HepG2 (cell line): ENCODE data around the gene CRKL. TPM values are rescaled to one million over a fixed set of nuclear protein-coding genes. Genes with fewer than 3 reads are reported as not detected.

Experiments used
- ATF3 ChIP-seq: sonication (generic); formaldehyde crosslinking; IDR thresholded peaks from 2 replicates; pipeline ENCODE4 v1.4.0; 2020; ENCODE audit warnings: missing genetic modification reagents
- CBFB ChIP-seq: sonication (generic); formaldehyde crosslinking; IDR thresholded peaks from 2 replicates; pipeline ENCODE4 v1.4.0; 2020; ENCODE audit warnings: missing genetic modification reagents
- NFAT5 ChIP-seq: sonication (generic); formaldehyde crosslinking; IDR thresholded peaks from 2 replicates; pipeline ENCODE4 v1.4.0; 2020; ENCODE audit warnings: missing genetic modification reagents
- NFKB2 ChIP-seq: sonication (generic); formaldehyde crosslinking; IDR thresholded peaks from 2 replicates; pipeline ENCODE4 v1.4.0; 2020; ENCODE audit warnings: missing genetic modification reagents, borderline replicate concordance
- NRL ChIP-seq: sonication (generic); formaldehyde crosslinking; IDR thresholded peaks from 2 replicates; pipeline ENCODE4 v1.5.0; 2020; ENCODE audit warnings: missing genetic modification reagents, mild to moderate bottlenecking, moderate library complexity, borderline replicate concordance
- RFX1 ChIP-seq: fragments of 450-650 bp; IDR thresholded peaks from 2 replicates; pipeline ENCODE4 v1.6.1; 2017
- ZKSCAN5 ChIP-seq: sonication (generic); formaldehyde crosslinking; IDR thresholded peaks from 2 replicates; pipeline ENCODE4 v1.5.1; 2020; ENCODE audit warnings: mild to moderate bottlenecking, missing genetic modification reagents
- ZNF3 ChIP-seq: IDR thresholded peaks from 2 replicates; pipeline ENCODE4 v1.7.0; 2017; ENCODE audit warnings: inconsistent platforms
- polyA plus RNA-seq, 8 experiments: library from polyadenylated mRNA; depleted of rRNA in 3 of 8; stranded (reverse) in 7 of 8; unstranded in 1 of 8; fragments of >200 nt; fragmentation: Illumina TruSeq in 4 of 8; extraction: Trizol in 4 of 8; gene quantifications; 2 replicates each; pipeline versions ENCODE4 v1.2.1 to v1.2.3, GENCODE V29; 2011 to 2016; ENCODE audit warnings: low read depth in 4 of 8, missing spikeins in 1 of 8, mixed read lengths in 1 of 8; ENCODE audit not compliant: insufficient read depth in 1 of 8
- total RNA-seq, 5 experiments: library from RNA; depleted of rRNA; stranded (reverse); fragments of >200 nt; fragmentation: Illumina TruSeq; extraction: Trizol; gene quantifications; 2 replicates each; pipeline ENCODE4 v1.2.3, GENCODE V29; 2016; ENCODE audit warnings: low read depth in 1 of 5

The CRKL gene
- total and polyA plus RNA-seq, 2 of the 13 experiments (the other 11 are each of a cell fraction or from before 2014, with no cell fraction given): 37.4 to 60.6 TPM

GRCh38 chr22:20980938-20981722, 63.9 kb downstream of the CRKL start (continued):
- TF ChIP-seq ATF3: no peak
- TF ChIP-seq CBFB: peak; percentile 28; the same call in 1 of the 2 replicates
- no peak for TF ChIP-seq NFKB2 (CRISPR knock-in tag)
- no peak for TF ChIP-seq ZKSCAN5 (CRISPR knock-in tag)
- TF ChIP-seq ZNF3 (CRISPR knock-in tag): no peak
- no peak for TF ChIP-seq NRL (CRISPR knock-in tag)
- no peak for TF ChIP-seq NFAT5
- no peak for TF ChIP-seq RFX1
